Endothelial cell of umbilical vein (primary cell): Measurements from ENCODE around the gene TENM4. TPM values are rescaled to one million over a fixed set of nuclear protein-coding genes. Genes with fewer than 3 reads are reported as not detected.

ENCODE experiments used
- BruUV-seq: library from RNA; stranded (reverse); fragments of 400-500 nt; replicated peaks from 2 replicates; lab custom pipeline; 2021; lab: Mats Ljungman, UMichigan
- CTCF ChIA-PET: fragments of 300-600, 350-600 bp; sonication (Branson Sonifier 250); formaldehyde crosslinking; loops from one replicate; lab custom pipeline; 2021; ENCODE audit warnings: antibody characterized with exemption, inconsistent platforms; lab: Charles Lee
- POLR2A ChIA-PET: fragments of 300-600, 350-600 bp; sonication (Branson Sonifier 250); formaldehyde crosslinking; loops from one replicate; lab custom pipeline; 2021; ENCODE audit warnings: antibody characterized with exemption, inconsistent platforms; lab: Charles Lee
- DNase-seq: peaks from one replicate; pipeline ENCODE4 v3.0.0-alpha.2; 2011; ENCODE audit warnings: low read depth, low spot score
- FAIRE-seq: peaks from 2 replicates; lab custom pipeline; 2011; peaks lifted over from hg19 to GRCh38; lab: Jason Lieb, UNC
- H2AFZ ChIP-seq: 2 replicates; pipeline ENCODE4 v1.6.0; 2012; ENCODE audit warnings: low read depth, low read length, control low read depth, inconsistent platforms
- H3K27ac ChIP-seq: 2 replicates; pipeline ENCODE4 v1.5.1; 2011; ENCODE audit warnings: low read depth, mild to moderate bottlenecking, control low read depth, low read length, moderate library complexity; ENCODE audit not compliant: insufficient read depth
- H3K27me3 ChIP-seq, 2 experiments: 2 replicates each; pipeline versions ENCODE4 v1.6.0 to v1.6.1; 2011; ENCODE audit warnings: low read length in 2 of 2, mixed read lengths in 1 of 2; ENCODE audit not compliant: control insufficient read depth in 2 of 2, insufficient read depth in 2 of 2
- H3K36me3 ChIP-seq, 2 experiments: 2 replicates in 1 of 2; 3 replicates in 1 of 2; pipeline ENCODE4 v1.5.1; 2011; ENCODE audit warnings: low read length in 2 of 2, mild to moderate bottlenecking in 1 of 2, moderate library complexity in 1 of 2; ENCODE audit not compliant: control insufficient read depth in 2 of 2, insufficient read depth in 2 of 2; ENCODE audit errors: extremely low read depth in 1 of 2
- H3K4me1 ChIP-seq: 3 replicates; pipeline ENCODE4 v1.5.1; 2011; ENCODE audit warnings: mild to moderate bottlenecking, low read length; ENCODE audit not compliant: control insufficient read depth, insufficient read depth; ENCODE audit errors: extremely low read depth
- H3K4me2 ChIP-seq: 2 replicates; pipeline ENCODE4 v1.6.1; 2011; ENCODE audit warnings: low read length, control low read depth, mixed read lengths; ENCODE audit not compliant: insufficient read depth
- H3K4me3 ChIP-seq, 3 experiments: fragments of 200-600 bp in 1 of 3; sonication (generic), shearing (Covaris generic) in 1 of 3; replicated peaks in 1 of 3; 2 replicates each; pipeline ENCODE4 v1.5.1; 2011 to 2016; ENCODE audit warnings: control low read depth in 3 of 3, low read length in 3 of 3, mild to moderate bottlenecking in 2 of 3, inconsistent platforms in 1 of 3, low read depth in 1 of 3, moderate library complexity in 1 of 3; ENCODE audit not compliant: insufficient read depth in 1 of 3
- H3K79me2 ChIP-seq: 2 replicates; pipeline ENCODE4 v1.6.0; 2012; ENCODE audit warnings: low read length, inconsistent platforms; ENCODE audit not compliant: control insufficient read depth, insufficient read depth
- H3K9ac ChIP-seq: replicated peaks from 2 replicates; pipeline ENCODE3; 2011; ENCODE audit warnings: low read length, control low read depth; ENCODE audit not compliant: insufficient read depth; ENCODE audit errors: extremely low read depth
- H3K9me1 ChIP-seq: replicated peaks from 3 replicates; pipeline ENCODE4 v1.6.0; 2011; ENCODE audit warnings: mild to moderate bottlenecking, low read length; ENCODE audit not compliant: control insufficient read depth, insufficient read depth; ENCODE audit errors: extremely low read depth
- H3K9me3 ChIP-seq: replicated peaks from 2 replicates; pipeline ENCODE4 v1.5.1; 2012; ENCODE audit warnings: low read length, inconsistent platforms; ENCODE audit not compliant: control insufficient read depth, insufficient read depth
- H4K20me1 ChIP-seq: replicated peaks from 2 replicates; pipeline ENCODE3; 2011; ENCODE audit warnings: mild to moderate bottlenecking, low read length; ENCODE audit not compliant: control insufficient read depth, insufficient read depth; ENCODE audit errors: extremely low read depth
- EZH2 ChIP-seq: IDR thresholded peaks from 2 replicates; pipeline ENCODE4 v1.6.1; 2012; ENCODE audit warnings: borderline replicate concordance, low read depth, mild to moderate bottlenecking, moderate library complexity, low read length, inconsistent platforms; ENCODE audit not compliant: severe bottlenecking
- FOS ChIP-seq: IDR thresholded peaks from 2 replicates; pipeline ENCODE4 v1.6.1; 2011; ENCODE audit warnings: mild to moderate bottlenecking, low read length, moderate library complexity, borderline replicate concordance; ENCODE audit not compliant: insufficient read depth
- GATA2 ChIP-seq: IDR thresholded peaks from 2 replicates; pipeline ENCODE4 v1.7.0; 2011; ENCODE audit warnings: low read depth, mild to moderate bottlenecking, moderate library complexity, mixed read lengths, low read length; ENCODE audit not compliant: insufficient read length, insufficient read depth
- JUN ChIP-seq: IDR thresholded peaks from 2 replicates; pipeline ENCODE4 v1.6.1; 2011; ENCODE audit warnings: borderline replicate concordance, low read depth; ENCODE audit not compliant: insufficient read length, insufficient read depth
- MAX ChIP-seq: IDR thresholded peaks from 2 replicates; pipeline ENCODE4 v1.6.1; 2011; ENCODE audit not compliant: insufficient read depth, insufficient read length
- POLR2A ChIP-seq: IDR thresholded peaks from 2 replicates; pipeline ENCODE4 v1.6.1; 2012; ENCODE audit warnings: low read depth, mild to moderate bottlenecking, control low read depth, low read length
- POLR2AphosphoS5 ChIP-seq: IDR thresholded peaks from 2 replicates; pipeline ENCODE4 v1.6.1; 2012; ENCODE audit warnings: low read depth, mild to moderate bottlenecking, control low read depth, low read length, moderate library complexity; ENCODE audit not compliant: insufficient read depth
- dilution Hi-C: fragments of 300-500 bp; cut with MboI; formaldehyde crosslinking; loops from one replicate; pipeline ENCODE4 v1.15.0; 2019; ENCODE audit warnings: low sequenced_read_pairs; ENCODE audit not compliant: extremely low pct_ligation_motif_present
- intact Hi-C: fragments of 100-400 bp; cut with micrococcal nuclease; formaldehyde crosslinking; loops from one replicate; pipeline ENCODE4 v1.10.0; 2022
- polyA plus RNA-seq, 4 experiments: library from polyadenylated mRNA; depleted of rRNA in 3 of 4; stranded (reverse) in 3 of 4; unstranded in 1 of 4; fragments of >200 nt; gene quantifications; 2 replicates each; pipeline versions ENCODE4 v1.2.1 to v1.2.3, GENCODE V29; 2011 to 2012; ENCODE audit warnings: missing spikeins in 1 of 4
- total RNA-seq: library from RNA; stranded (reverse); gene quantifications from 2 replicates; pipeline ENCODE4 v1.2.3, GENCODE V29; 2021
- TF ChIP-seq, protein P1 (sequence below), 2 donors: IDR thresholded peaks; 1 replicate in 1 of 2; 2 replicates in 1 of 2; pipeline ENCODE4 v1.5.1; 2011; ENCODE audit warnings: low read length in 2 of 2, mild to moderate bottlenecking in 2 of 2, moderate library complexity in 2 of 2, control low read depth in 1 of 2, inconsistent platforms in 1 of 2, low read depth in 1 of 2; ENCODE audit not compliant: insufficient read depth in 1 of 2; ENCODE audit errors: extremely low read depth in 1 of 2

Gene TENM4
- total and polyA plus RNA-seq, 2 donors (not counting 3 experiments of a cell fraction or from before 2014, with no cell fraction given) = 0.06 to 0.27 TPM

DNA sequence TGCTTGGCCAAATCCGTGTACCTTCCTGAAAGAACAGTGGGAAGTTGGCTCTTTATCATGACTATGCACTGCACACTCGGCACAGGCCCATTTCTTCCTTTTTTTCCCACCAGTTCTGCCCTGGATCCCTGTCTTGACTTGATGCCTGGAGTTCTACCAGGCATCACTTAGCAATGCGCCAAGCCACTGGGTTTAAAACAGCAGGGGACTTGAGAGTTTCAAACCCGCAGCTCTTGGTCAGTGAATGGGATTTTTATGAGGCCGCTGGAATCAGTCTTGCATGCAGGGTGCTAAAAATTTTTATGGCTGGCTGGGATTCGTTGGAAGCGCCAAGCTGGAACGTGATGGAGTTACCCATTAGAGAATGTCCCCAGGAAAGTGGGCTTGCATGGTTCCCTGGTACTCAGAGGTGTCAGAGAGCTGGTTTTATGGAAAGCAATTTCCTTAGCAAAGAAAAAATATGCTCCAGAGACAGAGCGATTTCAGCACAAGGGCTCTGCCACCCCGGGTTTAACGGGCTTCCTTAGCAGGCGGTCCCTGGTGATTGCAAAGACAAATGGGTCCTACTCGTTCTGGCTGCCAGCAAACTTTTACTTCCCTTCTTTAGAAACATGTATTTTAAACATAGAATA, 432.9 kb downstream of the TENM4 start:
- Histone ChIP-seq H3K27ac (no peak overlapping the region), H3K9me3 (no peaks in the 10 kb centered on the region), H3K9me1 (no peaks in the 10 kb centered on the region), H3K4me1 (peaks cover under 1% of the 10 kb centered on the region), H3K36me3 (no peaks in the 10 kb centered on the region), H3K4me3 (no peak overlapping the region), H3K4me2 (no peak overlapping the region), H3K9ac (no peak overlapping the region), H3K27me3 (peaks cover 0 to 4% of the 10 kb centered on the region in 2 experiments), H3K79me2 (no peaks in the 10 kb centered on the region), H2AFZ (no peak overlapping the region), H4K20me1 (no peaks in the 10 kb centered on the region)
- intact Hi-C loops (no loop called here), dilution Hi-C loops (no loop called here)
- TF ChIP-seq POLR2A (no peak), EZH2 (no peak), MAX (no peak), JUN (no peak), POLR2AphosphoS5 (no peak), FOS (no peak)
- CTCF ChIA-PET = interaction anchor here (0.9 to 1.9 kb wide), 3 partner anchors 10 to 92 kb away, joined by 3 to 4 read pairs (median 3); no protein-coding TSS in a partner anchor
- no peak for FAIRE-seq
- BruUV-seq = no TSS peak
- DNase-seq = no peak
- POLR2A ChIA-PET = no interaction called here

DNA sequence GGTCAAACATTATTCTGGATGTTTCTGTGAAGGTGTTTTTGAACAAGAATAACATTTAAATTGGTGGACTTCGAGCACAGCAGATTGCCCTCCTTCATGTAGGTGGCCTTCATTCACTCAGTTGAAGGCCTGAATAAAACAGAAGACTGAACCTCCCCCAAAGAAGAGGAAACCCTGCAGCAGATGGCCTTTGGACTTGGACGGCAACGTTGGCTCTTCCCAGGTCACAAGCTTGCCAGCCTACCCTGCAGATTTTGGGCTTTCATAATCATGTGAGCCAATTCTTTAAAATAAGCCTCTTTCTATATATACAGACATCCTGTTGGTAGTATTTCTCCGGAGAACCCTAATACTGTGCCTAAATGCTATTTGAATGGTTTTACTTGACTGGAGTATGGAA, 434.0 kb downstream of the TENM4 start:
- Histone ChIP-seq H4K20me1 (no peaks in the 10 kb centered on the region), H3K79me2 (no peaks in the 10 kb centered on the region), H3K9ac (no peak overlapping the region), H3K9me1 (no peaks in the 10 kb centered on the region), H3K4me2 (no peak overlapping the region), H3K4me1 (no peaks in the 10 kb centered on the region), H2AFZ (no peak overlapping the region), H3K27me3 (peaks cover 0 to 4% of the 10 kb centered on the region in 2 experiments), H3K4me3 (no peak overlapping the region), H3K27ac (no peak overlapping the region), H3K9me3 (no peaks in the 10 kb centered on the region), H3K36me3 (no peaks in the 10 kb centered on the region)
- DNase-seq = no peak
- no TSS peak for BruUV-seq
- CTCF ChIA-PET = interaction anchor here (0.9 kb wide), 1 partner anchor 71 kb away, joined by 3 read pairs; no protein-coding TSS in a partner anchor
- dilution Hi-C loops (no loop called here), intact Hi-C loops (no loop called here)
- no peak for FAIRE-seq
- TF ChIP-seq MAX = no peak
- TF ChIP-seq JUN = no peak
- TF ChIP-seq, protein P1, sequence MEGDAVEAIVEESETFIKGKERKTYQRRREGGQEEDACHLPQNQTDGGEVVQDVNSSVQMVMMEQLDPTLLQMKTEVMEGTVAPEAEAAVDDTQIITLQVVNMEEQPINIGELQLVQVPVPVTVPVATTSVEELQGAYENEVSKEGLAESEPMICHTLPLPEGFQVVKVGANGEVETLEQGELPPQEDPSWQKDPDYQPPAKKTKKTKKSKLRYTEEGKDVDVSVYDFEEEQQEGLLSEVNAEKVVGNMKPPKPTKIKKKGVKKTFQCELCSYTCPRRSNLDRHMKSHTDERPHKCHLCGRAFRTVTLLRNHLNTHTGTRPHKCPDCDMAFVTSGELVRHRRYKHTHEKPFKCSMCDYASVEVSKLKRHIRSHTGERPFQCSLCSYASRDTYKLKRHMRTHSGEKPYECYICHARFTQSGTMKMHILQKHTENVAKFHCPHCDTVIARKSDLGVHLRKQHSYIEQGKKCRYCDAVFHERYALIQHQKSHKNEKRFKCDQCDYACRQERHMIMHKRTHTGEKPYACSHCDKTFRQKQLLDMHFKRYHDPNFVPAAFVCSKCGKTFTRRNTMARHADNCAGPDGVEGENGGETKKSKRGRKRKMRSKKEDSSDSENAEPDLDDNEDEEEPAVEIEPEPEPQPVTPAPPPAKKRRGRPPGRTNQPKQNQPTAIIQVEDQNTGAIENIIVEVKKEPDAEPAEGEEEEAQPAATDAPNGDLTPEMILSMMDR (IDR thresholded peaks at IDR 0.05; ENCODE audit: extremely low read depth in 1 of 2, insufficient read depth in 1 of 2, low read depth in 1 of 2, low read length in 2 of 2) = no peak
- TF ChIP-seq POLR2AphosphoS5 = no peak
- TF ChIP-seq GATA2 = no peak
- no peak for TF ChIP-seq POLR2A
- no peak for TF ChIP-seq EZH2
- POLR2A ChIA-PET = no interaction called here
